NCI-H2107 treated with DMSO at 0.1 percent for 48 hours (cell line): ENCODE results near the gene STC2.

Experiments used
- DNase-seq: peaks from one replicate; lab custom pipeline; 2025; ENCODE audit not compliant: unreplicated experiment; lab: John Stamatoyannopoulos, UW

STC2 gene

GRCh38 chr5:173329491-173330337 lies 1.5 kb upstream of the STC2 start:
- DNase-seq = no peak

- DNase-seq = no peak
Measured at GRCh38 chr5:173328844-173329490, 753 bp upstream of the STC2 start.

- DNase-seq = no peak
Measured at GRCh38 chr5:173327084-173327947, 898 bp downstream of the STC2 start.

- no peak for DNase-seq
Measured at GRCh38 chr5:173326501-173326960, 1.7 kb downstream of the STC2 start.

GRCh38 chr5:173325091-173325698 lies 3.0 kb downstream of the STC2 start:
- no peak for DNase-seq

GRCh38 chr5:173324115-173325001 lies 3.9 kb downstream of the STC2 start:
- no peak for DNase-seq

- DNase-seq = no peak
Measured at GRCh38 chr5:173323799-173324114, 4.5 kb downstream of the STC2 start.

GRCh38 chr5:173323106-173323798 lies 5.0 kb downstream of the STC2 start:
- no peak for DNase-seq

- no peak for DNase-seq
Measured at GRCh38 chr5:173321886-173322285, 6.3 kb downstream of the STC2 start.

GRCh38 chr5:173320259-173320658 lies 8.0 kb downstream of the STC2 start:
- DNase-seq = no peak

GRCh38 chr5:173319646-173320045 lies 8.6 kb downstream of the STC2 start:
- DNase-seq = no peak

GRCh38 chr5:173318881-173319620 lies 9.2 kb downstream of the STC2 start:
- no peak for DNase-seq

- DNase-seq = no peak
Measured at GRCh38 chr5:173318330-173318729, 9.9 kb downstream of the STC2 start.

- no peak for DNase-seq
Measured at GRCh38 chr5:173317852-173318251, 10.4 kb downstream of the STC2 start.

- no peak for DNase-seq
Measured at GRCh38 chr5:173317091-173317730, 11.0 kb downstream of the STC2 start.

GRCh38 chr5:173316339-173317020 lies 11.7 kb downstream of the STC2 start:
- DNase-seq = no peak

- no peak for DNase-seq
Measured at GRCh38 chr5:173315495-173316338, 12.5 kb downstream of the STC2 start.
